Measurements from ENCODE around the gene RASGRF2.
"Not testable (repeated sequence)": the region's sequence is repeated elsewhere in the genome, so short reads cannot be mapped to it uniquely, and the experiment has no call there.

Gene RASGRF2

GRCh38 chr5:81239613-81240012 lies 279.4 kb downstream of the RASGRF2 start:
- DNase-seq (ENCODE audit: low read depth) = no peak

DNA sequence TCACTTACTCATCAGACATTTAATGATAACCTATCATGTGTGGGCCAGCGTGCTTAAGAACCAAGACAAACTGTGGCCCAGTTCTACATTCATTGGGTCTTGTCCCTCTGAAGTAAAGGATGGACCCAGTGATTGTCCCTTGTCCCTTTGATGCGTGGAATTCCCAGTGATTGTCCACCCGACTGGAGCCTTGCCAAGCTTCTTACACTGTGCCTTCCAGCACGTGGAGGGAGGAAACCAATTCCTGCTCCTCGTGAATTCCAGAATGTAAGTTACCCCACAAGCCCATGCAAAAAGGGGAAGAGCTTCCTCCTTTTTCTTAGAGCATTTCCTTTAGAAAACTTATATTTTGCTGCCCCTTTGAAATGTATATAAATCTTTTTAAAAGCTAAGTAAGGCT lies 280.8 kb downstream of the RASGRF2 start:
- no peak for DNase-seq (ENCODE audit: low read depth)

DNA sequence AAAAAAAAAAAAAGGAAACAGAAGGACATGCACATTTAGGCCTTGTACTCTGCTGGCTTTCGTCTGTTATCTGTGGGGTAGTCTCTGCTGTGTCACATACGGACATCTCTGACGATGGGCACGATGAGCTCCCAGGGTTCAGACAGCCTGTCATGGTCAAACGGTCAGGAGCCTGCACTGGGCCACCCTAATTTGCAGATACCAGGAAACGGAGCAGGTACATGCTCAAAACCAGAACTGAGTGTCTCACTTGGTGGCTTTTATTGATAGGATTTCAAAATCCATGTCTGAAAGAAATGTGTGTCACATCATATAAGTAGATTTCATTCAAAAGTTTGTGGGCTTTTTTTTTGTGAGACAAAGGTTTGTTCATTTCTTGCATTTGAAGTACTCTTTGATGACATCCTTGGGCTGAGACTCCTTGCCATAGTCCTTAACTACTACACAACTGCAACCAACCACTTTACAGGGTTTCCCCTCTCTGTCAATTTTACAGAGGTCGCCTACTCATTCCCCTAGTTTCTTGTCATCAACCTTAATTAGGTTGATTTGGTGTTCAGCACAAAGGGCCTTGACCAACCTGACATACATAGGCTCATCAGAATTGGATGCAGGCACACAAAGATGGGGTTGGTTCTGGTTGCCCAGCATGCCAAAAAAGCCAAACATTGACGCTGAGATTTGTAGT lies 281.9 kb downstream of the RASGRF2 start:
- no peak for DNase-seq (ENCODE audit: low read depth)

DNA sequence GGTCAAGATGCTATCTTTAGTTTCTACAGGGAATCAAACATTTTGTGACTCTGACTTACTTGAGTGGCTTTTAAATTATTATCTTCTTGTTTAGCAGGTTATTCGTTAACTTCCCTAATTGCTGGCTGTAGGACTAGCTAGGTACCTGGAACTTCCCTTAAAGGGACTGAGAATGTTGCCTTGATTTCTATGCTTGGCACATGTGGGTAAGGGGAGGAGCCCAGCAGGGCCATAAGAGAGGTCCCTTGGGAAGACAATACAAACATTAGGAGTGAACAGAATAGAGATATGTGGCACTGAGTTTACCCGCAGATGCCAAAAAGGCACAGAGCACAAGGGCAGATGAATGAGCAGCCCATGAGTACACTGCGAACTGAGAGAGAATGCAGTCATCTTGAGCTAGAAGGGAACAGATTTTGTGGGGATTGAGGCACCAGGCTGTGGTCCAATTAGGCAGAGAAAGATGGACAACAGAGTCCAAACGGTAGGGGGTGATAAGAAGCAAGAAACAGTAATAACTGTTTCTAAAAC lies 282.8 kb downstream of the RASGRF2 start:
- DNase-seq (ENCODE audit: low read depth) = no peak

- DNase-seq (ENCODE audit: low read depth) = no peak
Measured at GRCh38 chr5:81244451-81244850, 284.3 kb downstream of the RASGRF2 start.

GRCh38 chr5:81245871-81246235 lies 285.7 kb downstream of the RASGRF2 start:
- no peak for DNase-seq (ENCODE audit: low read depth)

- no peak for DNase-seq (ENCODE audit: low read depth)
Measured at GRCh38 chr5:81246697-81247096, 286.5 kb downstream of the RASGRF2 start.

- DNase-seq (ENCODE audit: low read depth) = no peak
Measured at GRCh38 chr5:81247441-81247972, 287.3 kb downstream of the RASGRF2 start.

DNA sequence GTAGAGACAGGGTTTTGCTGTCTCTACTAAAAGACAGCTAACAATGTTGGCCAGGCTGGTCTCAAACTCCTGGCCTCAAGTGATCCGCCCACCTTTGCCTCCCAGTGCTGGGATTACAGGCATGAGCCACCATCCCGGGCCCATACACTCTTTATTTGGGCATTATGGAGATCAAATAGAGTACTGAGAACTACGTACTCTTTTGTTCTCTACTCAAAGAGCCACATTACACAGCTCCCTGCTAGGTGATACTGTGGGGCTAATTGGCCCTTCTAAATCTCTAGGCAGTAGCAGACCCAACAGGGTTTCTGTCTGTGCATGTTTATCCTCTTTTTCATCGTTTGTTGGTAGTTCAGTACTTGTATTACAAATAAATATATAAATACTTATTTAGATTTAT lies 289.1 kb downstream of the RASGRF2 start:
- DNase-seq (ENCODE audit: low read depth) = no peak

DNA sequence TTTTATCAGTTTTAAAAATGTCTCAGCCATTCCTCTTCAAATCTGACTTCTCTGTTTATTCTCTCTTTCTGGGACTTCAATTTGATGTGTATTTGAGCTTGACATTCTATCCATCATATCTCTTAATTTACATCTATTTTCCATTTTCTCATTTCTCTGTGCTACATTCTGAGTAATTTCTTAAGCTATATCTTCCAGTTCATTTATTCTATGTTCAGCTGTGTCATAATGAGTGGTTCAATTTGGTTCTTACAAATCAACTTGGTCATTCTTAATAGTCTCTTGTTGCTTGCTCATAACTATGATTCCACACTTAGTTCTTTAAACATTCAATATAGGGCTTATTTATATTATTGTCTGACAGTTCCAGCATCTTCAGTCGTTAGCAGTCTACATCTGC lies 289.8 kb downstream of the RASGRF2 start:
- no peak for DNase-seq (ENCODE audit: low read depth)

DNA sequence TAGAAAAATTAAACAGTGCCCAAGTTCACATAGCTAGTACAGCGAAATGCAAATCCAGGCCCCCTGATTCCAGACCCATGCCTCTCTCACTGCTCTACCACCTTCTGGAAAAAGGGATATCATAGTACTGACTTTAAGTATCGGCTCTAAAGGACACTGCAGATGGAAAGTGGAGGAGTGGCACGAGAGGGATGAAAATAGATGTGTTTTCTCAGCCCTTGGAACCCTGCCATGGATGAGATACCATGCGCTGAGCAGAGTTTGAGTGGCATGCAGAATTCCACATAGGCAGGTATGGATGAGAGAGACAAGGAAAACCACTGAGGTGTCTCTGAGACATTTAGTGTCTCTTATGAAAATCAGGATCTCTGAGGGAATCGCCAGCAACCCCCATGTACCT lies 291.8 kb downstream of the RASGRF2 start:
- DNase-seq (ENCODE audit: low read depth) = no peak

DNA sequence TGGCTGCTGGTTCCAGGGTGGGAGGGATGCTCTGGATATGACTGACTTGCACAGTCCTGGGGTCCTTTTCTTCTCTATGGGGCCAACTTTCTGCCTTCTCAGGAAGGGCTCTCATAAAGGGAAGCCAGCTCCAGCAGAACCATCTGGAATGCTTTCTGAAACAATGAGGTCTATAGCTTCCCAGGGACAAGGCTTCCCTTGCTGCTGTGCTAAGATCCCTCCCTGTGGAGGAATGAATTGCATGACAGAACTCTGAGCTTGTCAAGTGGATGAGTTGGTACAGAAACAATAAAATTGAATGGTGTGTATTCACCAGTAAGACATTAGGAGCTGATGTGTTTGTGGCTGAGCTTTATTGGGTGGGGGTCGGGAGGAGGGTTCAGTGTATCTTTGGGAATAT lies 292.7 kb downstream of the RASGRF2 start:
- no peak for DNase-seq (ENCODE audit: low read depth)

GRCh38 chr5:81253875-81254274 lies 293.7 kb downstream of the RASGRF2 start:
- DNase-seq (ENCODE audit: low read depth) = no peak

DNA sequence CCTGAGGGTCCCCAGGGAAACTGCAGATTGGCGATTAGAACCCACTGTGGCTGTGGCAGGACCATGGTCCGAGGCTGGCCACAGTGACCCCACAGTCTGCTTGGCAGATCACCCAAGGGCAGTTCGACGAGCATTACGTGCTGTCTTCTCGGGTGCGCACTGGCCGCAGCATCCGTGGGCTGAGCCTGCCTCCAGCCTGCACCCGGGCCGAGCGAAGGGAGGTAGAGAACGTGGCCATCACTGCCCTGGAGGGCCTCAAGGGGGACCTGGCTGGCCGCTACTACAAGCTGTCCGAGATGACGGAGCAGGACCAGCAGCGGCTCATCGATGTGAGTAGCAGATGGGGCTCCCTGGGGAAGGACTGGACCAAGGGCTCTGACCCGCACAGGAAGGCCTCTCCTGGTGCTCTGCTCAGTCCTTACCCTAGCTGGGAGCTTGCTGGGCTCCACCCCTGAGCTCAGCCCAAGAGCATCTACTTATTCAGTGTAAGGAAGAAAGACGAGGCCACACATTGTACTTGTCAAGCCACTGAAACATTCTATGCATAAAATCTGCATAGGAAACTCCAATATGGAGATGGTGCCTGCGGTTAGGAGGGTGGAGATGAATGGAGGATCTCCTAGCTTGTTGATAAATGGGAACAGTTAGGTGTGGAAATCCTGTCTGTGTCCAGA lies 294.9 kb downstream of the RASGRF2 start:
- no peak for DNase-seq (ENCODE audit: low read depth)

DNA sequence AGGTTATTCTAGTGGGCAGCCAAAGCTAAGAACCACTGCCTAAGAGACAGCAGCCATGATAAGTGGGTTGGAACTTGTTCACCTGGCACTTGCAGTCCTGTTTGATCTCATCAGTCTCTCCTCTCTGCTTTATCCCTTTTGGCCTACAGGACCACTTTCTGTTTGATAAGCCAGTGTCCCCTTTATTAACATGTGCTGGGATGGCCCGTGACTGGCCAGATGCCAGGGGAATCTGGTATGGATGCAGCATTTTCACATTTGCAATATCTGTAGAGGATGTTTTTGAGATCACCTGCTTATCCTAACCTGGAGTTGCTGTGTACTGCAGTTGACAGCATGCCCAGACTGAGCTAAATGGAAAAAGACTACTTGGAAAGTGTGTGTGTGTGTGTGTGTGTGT lies 296.6 kb downstream of the RASGRF2 start:
- no peak for DNase-seq (ENCODE audit: low read depth)

- not testable (repeated sequence) for DNase-seq (ENCODE audit: low read depth)
Measured at GRCh38 chr5:81262796-81263195, 302.6 kb downstream of the RASGRF2 start.

DNA sequence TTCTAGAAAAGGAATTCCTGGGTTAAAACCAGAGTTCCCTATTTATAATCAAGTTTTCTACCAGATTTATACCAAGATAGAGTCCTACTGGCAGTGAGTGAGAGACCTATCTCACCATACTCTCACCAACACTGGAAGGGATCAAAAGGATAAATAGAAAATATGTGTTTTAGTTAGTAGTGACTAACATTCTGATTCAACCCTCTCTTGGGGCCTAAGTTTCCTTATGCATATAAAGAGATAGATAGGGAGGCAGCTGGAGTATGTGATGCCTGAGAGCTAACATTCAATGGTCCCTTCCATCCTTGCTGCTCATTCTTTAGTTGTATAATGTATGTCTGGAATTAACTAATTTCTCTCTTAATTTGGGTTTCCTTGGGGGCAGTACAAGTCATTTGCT lies 304.9 kb downstream of the RASGRF2 start:
- DNase-seq (ENCODE audit: low read depth) = no peak

DNA sequence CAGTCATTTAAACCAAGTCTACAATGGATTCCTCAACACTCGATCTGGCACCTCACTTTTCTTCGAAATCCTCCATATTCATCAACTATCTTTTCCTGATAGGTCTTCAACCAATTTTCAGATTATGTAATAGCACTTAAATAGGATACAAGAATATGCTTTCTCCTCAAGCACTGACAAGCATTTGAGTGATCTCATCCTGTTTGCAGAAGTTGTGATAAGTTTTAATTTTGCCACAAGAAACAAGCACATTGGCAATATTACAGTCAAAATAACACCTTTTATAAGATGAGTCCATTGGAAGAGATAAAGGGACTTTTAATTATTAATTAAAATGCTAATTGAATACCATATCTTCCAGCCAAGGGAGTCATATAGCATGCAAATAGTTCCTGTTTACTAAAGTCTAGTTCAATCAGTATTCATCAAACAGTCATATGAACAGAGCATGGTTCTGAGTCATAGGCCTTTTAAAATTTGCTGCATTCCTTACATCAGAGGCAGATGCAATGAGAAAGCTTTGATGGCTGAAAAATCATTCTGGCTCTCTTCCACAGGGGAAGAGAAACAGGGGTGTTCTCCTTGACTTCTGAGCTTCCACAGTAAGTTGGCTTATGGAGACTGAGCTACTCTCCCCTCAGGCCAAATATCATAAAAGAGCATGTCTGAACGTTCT lies 308.5 kb downstream of the RASGRF2 start:
- no peak for DNase-seq (ENCODE audit: low read depth)

DNA sequence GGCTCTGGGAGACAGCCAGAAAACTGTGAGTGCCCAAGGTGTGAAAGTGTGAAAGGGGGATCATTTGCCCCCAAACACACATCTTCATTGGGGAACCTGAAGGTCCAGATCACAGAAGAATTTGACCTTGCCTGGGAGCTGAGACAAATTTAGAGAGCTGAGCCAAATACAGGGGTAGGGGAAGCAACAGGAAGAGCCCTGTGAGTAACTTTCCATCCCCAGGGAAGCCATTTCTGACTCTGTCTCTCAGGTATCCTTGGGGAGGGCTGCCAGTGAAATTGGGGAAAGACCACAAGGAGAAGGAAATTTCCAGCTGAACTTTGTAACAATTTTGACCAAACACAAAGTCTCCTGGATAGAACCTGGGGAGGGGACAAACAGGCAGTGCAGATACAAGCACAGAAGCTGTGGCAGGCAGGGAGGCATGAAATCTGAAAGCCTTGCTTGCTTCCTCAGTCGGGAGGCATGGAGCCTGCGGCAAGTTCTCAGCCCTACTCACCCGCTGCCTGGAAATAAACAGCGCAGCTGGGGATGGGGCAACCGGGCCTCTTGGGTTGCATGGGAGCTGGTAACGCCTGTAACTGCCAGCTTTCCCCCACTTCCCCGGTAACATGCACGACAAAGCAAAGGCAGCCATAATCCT lies 309.7 kb downstream of the RASGRF2 start:
- no peak for DNase-seq (ENCODE audit: low read depth)

- not testable (repeated sequence) for DNase-seq (ENCODE audit: low read depth)
Measured at GRCh38 chr5:81270394-81271027, 310.3 kb downstream of the RASGRF2 start.
